ENCODE measurements around the gene ADAMTSL1.

Gene ADAMTSL1

DNA sequence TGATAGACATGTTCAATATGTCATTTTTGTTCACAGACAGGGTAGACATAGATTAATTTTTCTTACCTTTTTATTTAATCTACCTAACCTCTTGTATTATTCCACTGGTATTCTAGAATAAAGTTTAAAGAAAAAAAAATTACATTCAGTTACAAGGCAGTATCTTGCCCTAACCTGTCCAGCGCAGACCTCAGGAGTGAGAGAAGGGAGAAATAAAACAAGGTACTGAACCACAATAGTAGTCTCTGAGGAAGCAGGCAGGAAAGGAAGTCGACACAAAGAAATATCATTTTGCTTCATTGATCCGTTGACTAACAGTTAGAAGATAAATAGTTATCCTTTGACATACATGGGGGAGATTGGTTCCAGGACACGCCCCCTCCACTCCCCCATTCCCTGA, 12.5 kb upstream of the ADAMTSL1 start:
- no peak for DNase-seq (ENCODE audit: low spot score)

DNA sequence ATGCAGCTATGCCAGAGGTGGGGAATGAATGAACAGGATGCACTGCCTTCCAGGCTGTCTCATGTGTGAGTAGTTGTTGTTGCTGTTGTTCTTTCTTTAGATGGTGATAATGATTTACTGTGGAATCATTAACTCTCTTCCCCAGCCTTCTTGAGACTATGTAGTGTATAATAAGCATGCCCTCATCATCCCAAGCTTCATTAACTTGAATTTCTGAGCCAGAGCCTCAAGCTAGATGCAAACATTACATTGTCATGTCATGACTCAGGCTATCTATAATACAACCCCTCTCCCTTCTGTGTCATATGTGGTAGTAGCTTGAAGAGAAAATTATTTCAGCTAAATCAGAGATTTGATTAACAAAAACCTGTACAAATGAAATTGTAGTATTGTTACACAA, 10.0 kb upstream of the ADAMTSL1 start:
- no peak for DNase-seq (ENCODE audit: low spot score)

DNA sequence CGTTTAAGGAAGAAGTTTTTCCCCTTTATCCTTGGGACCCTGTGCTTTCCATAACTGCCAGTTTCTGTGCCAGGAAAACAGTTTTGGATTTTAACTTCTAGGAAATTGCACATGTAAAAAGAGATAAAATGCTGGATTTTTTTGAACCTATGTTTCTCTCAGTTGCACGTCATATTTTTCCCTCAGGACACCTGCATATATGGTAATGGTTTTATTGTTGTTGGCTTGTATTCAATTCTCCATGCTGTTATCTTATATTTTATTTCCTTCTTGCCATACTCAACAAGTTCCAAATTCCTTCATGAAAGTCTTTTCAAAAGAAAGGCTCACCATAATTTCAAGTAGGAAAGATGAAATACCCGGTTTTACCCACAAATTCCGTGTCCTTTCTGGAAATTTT, 7.9 kb upstream of the ADAMTSL1 start:
- no peak for DNase-seq (ENCODE audit: low spot score)

DNA sequence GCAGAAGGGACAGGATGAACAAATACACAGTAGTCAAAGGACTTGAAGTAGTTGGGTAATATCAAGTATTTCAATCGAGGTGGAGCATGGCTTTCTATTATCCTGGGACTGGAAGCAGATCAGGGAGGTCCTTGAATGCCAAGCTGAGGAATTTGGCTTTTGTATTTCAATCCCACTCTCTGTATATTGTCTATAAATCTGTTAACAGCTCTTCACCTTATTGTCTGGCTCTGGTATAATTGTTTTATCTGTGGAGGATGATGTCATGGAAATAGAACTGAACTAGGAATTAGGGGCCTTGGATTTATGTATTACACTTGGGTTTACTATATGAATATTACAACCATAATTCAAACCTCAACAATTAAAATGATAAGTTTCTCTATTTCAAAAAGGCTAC, 6.3 kb upstream of the ADAMTSL1 start:
- DNase-seq (ENCODE audit: low spot score), result no peak

DNA sequence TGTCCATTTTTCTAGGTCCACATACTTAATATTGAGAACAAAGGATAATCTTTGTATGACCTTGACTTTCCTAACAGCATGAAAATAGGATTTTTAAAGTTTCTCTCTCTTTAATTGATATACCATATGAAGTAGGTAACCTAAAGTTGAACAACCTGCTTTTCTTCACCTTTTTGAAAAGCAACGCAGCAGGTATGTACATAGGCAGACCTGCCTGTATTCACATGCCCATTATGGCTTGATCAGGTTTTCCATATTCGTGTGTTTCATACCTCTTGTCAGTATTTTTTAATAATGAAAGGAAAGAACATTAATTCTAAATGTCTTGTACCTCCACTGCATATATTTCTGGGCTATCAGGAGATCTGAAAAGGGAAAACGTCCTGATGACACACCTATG, 1.5 kb upstream of the ADAMTSL1 start:
- no peak for DNase-seq (ENCODE audit: low spot score)

DNA sequence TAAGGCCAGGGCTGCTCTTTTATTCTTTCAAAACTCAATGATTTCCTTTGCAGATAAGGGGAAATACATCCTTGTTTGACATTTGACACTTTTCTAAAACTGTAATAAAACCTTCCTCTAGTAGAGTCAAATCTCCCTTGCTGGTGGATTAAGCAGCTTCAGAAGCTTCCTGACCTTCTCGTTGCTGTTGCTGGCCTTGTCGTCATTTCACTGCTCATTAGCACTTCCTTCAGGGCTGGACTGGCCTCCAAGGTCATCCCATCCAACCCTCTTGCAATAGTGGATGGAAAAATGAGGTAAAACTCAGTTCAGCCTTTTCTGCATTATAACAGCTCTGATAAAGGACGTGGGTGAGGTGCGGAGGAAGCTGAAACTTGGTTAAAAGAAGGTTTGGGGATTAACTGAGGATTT, 1.1 kb upstream of the ADAMTSL1 start:
- no peak for DNase-seq (ENCODE audit: low spot score)

DNA sequence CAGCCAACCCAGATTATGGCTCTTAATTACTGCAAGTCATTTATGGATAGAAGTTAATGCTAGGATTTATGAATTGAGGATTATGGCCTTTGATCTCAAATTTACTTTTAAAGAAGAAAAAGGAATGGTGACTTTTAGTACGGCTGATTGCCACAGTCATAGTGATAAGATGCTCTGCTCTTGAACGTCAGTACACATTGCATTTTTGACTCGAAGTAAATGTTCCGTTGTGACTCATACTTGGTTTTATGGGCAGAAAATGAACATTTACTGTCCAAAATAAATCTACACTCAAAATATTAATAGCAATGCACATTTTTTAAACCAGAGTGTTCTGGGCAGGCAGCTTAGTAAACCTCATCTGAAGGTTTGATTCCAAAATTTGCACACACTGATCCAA, 830 bp downstream of the ADAMTSL1 start:
- DNase-seq (ENCODE audit: low spot score), result no peak

DNA sequence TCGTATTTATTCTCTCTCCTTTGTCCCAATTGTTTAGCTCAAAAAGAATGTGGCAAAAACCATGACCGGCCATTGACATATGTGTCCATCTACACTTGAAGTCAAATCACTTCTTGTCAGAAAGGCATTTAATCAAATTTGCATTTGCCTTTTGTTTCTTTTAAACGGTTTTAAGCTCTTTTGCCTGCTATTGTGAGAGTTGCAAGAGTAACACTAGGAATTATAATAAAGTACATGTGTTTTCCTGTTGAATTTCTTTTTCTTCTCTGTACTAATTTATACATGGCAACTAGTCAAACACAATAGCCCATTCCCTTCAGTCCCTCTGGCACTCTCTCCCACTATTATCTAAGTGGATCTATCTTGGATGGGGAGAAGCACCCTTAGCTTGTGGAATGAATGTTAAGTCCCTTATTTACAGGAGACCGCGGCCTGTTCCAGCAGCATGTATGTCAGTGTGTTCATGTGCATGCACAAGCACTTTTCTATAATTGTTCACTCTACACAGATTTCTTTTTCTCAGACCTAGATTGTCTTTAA, 3.2 kb downstream of the ADAMTSL1 start:
- no peak for DNase-seq (ENCODE audit: low spot score)

DNA sequence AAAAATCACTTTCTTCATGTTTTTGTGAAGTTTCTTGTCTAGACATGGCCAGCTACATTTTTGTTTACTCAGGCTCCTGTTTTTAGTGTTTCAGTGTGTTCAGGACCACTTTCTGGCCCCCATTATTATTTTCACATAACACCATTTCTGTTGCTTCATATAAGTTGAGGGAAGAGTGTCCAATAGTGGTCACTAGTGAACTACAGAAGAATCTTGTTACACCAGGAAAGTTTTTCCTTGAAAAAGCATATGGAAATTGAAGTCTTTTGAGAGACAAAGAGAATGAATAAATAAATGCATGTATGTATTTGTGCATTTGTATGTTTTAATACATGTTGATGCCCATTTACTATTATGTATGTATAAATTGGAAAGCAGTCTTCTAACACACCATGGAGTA, 3.8 kb downstream of the ADAMTSL1 start:
- DNase-seq (ENCODE audit: low spot score), result no peak

DNA sequence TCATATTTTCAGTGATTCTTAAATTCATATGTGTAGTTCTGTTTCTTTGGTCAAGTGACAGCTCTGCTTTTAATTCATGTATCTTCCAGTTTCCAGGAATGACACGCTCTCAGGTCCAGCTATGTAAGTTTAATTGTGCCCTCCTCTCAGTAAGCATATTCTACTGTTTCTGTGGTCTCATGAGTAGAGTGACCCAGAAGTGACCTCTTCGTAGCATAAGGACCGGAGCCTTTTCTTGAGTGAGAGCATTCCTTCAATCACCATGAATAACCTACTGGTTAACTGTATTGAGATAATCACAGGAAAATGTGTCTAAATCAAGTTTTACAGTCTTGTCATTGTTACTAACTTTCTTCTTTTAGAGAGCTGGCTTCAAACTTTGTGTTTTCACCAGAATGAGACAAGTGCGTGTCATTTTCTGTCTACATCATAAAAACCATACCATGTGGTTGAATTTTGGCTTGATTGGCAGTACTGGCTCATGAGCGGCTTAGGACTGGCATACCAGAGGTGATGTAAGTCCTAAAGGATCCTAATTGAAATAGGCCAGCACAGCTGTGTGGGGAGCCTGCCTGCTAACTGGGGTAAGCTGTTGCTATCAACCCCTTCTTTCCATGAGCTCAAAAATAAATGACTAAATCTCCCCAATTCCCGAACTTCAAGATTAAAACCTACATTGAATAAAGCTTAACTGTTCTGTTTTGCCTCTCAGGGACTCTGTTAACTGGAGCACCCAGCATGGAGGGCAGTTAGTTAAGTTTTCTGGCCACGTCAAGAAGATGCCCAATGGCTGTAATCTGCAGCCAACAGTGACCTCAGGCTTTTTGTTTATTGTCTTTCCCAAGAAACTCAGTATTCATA, 4.8 kb downstream of the ADAMTSL1 start:
- peak; percentile 84 for DNase-seq (ENCODE audit: low spot score)

DNA sequence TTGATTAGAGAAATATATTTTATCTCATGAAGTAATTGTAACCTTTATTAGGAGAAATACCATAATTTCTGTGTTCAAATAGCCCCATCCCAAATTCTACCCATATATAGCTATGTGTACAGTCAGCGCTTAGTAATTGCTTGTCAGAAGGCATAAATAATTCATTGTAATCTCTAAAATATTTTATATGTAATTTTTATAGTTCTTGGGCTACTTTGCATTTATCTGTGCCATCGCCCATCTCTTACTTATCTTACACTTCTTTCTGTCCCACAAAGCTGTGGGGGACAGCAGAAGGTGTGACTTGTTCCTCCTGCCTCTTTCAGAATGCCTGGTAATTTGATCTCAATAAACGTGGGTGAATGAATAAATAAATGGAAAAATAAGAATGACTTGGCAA, 5.5 kb downstream of the ADAMTSL1 start:
- no peak for DNase-seq (ENCODE audit: low spot score)

DNA sequence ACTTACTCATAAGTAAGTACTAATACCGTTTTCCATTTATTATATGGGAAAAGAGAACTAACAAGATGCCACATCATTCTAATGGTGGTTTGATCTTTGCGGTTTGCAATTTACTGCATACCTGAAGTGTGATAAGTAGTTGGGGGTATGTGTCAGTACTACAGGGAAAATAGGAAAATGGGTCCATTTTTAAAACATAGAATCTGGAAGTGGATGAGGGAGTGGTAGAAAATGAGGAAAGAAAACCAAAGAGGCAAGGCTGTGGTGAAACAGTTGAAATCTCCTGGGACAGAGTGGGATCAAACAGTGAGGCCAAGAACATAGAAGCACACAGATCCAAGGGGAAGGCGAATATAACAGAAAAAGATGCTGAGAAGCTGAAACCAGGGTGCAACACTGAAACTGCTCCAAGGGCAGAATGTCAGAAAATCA, 6.7 kb downstream of the ADAMTSL1 start:
- DNase-seq (ENCODE audit: low spot score), result no peak

DNA sequence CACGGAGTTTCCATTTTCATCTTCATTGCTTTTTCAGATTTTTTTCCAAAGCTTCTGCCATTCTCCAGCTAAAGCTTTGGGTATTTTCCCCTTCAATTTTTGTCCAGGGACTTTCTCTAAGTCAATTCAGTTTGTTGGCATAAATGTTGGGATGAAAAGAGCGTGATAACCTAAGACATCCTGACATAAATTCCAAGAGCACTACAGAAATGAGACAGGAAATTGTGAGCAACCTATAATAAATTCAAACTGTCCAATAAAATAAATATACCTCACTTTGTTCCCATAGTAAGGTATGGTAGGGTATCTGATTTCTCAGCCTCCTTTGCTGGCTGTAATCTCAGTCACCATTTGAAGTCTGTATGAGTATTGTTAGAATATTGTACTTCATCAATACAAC, 8.4 kb downstream of the ADAMTSL1 start:
- DNase-seq (ENCODE audit: low spot score), result no peak

DNA sequence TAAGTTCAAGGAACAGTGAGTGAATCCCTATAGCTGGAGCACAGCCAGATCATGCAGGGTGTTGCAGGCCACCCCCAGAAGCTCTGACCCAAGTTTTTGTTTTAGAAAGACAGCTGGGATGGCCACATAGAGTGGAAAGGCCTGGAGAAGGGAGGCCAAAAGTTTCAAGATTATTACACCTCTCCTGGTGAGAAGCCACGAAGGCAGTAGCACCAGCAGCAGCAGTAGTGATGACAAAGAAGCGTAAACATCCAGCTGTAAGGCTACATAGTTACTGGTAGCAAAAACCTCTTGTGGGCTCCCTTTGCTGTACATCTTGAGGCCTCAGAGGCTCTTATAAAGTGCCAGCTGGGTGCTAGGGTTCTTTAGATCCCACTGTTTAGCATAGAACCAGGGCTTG, 11.8 kb downstream of the ADAMTSL1 start:
- no peak for DNase-seq (ENCODE audit: low spot score)

DNA sequence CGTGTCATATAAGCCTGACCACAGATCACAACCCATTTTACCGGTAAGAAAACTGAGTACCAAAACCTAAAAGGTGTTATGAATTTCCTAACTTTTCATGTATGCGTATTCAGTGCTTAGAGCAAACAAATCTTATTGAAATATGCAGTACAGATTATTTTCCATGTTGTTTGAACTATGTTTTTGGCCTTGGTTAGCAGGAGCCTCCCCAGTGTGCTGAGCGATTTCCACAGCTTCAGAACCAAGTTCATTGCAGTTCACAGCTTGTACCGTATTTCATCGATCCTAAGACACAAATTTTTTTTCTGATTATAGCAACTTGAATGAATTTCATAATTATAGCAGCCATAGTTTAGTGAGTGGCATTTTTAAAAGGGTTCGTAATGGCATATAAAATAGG, 13.7 kb downstream of the ADAMTSL1 start:
- no peak for DNase-seq (ENCODE audit: low spot score)

DNA sequence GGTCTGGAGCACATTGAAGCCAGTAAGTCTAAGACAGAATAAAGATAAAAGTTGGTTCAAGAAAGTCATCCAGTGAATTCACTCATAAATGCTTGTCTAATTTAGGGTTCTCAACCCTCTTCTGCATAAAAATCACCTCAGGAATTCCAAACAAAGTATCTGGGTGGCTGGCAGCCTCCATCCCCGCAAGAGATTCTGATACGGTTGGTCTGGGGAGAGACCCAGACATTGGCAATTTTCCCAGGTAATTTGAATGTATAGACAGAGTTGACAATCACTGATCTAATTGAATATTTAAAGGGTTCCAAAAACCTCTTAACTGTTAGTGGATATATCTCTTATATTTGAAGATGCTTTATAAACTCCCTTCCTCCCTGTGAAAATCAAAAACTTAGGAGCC, 14.9 kb downstream of the ADAMTSL1 start:
- DNase-seq (ENCODE audit: low spot score), result no peak

DNA sequence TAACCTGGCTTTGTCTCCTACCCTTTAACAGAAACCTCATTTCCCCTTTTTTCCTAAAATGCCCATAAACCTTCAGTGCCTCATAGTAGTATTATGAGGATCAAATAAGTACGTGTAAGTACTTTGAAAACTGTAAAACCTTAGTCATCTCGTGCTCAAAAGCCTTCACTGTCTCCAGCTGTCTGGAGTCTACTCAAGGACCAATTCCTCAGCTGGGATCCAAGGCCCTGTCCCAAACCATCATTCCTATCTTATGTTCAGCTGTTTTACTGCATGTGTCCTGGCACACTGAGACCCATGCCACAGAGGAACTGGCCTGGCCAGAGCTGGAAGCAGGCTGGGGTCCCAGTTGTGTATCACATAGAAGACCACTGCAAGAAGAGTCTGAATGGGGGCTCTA, 15.9 kb downstream of the ADAMTSL1 start:
- no peak for DNase-seq (ENCODE audit: low spot score)

DNA sequence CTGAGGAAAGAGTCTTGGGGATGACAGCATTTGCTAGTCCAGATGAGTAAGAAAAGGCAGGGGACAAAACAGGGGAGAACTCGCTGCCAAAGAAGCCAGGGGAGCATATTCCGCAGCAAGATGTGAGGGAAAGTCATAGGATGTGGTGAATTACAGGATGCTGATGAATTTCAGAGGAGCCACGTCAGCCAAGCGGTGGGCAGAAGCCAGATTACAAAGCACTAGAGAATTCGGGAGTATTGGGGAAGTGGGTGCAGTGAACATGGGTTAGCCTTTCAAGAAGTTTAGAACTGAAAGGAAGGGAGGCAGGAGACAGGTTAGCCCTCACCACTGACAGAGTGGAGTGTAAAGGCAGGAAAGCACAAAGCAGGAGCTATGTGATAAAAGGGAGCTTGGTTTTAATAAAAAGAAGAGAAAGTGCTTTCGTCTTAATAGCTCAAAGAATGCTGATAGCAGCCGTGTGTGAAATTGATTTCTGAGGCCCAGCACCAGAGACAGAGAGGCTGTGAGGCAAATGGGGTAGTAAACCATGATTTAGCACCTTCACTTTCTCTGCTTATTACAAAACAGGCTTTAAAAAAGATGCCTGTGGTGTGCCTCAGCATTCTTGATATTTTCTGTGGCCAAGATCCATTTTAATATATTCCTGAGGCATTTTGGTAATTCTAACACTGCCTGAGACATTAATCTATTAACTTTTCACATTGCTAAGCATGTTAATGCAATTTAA, 16.9 kb downstream of the ADAMTSL1 start:
- DNase-seq (ENCODE audit: low spot score), result no peak

DNA sequence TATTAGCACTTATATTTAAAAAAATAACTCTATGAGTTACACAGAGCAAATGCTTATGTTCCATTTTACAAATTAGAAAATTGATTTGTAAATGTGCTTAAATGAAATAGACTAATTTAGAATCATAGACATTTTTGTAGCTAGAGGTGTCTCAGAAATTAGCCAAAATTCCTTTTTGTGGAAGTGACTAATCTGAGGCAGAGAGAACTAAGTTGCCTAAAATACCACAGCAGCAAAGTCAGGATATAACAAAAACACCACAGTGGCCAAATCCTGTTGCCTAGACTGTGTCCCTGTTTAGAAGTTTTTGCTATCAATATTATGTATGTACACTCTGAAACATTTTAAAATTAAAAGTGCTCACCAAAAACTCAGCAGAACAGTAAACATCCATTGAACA, 18.7 kb downstream of the ADAMTSL1 start:
- no peak for DNase-seq (ENCODE audit: low spot score)

DNA sequence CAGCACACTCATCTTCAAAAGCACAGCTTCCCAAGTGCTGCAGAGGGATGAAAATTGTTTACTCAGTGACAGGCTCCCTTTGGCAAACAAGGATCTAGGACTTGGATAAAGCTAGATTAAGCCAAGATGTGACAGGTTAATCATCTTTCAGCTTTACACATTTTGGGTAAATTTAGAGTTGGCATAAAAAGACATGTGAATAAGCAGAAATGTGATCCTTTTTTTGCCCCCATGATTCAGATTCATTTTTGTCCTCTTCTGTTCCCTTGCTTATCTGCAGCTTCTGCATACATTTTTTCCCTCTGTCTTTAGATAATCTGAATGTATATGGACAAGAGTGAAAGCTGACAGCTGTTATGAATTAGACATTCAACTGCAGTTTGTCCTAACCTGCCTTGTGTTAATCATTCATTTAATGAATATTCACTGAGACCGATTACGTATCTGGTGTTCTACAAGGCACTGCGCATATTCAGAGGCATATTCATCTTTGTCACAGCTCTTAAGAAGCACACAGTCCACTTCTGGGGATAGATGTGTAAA, 19.6 kb downstream of the ADAMTSL1 start:
- DNase-seq (ENCODE audit: low spot score), result no peak

DNA sequence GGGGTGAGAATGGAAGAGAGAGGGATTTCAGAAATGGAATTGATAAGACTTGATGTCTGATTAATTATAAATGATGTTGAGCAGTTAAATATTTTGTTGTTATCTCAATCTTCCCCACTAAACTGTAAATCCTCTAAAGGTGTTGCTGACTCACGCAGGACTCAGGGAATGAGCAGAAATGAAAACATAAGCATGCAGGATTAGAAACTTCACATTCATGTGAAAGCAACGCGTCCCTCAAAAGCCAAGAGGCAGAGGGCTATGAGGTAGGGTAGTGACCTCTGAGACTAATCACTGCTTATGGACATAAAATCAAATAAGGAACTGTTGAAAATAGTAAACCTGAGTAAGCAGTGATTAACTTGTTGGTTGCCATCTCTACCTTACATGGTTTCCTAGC, 21.1 kb downstream of the ADAMTSL1 start:
- DNase-seq (ENCODE audit: low spot score), result no peak

DNA sequence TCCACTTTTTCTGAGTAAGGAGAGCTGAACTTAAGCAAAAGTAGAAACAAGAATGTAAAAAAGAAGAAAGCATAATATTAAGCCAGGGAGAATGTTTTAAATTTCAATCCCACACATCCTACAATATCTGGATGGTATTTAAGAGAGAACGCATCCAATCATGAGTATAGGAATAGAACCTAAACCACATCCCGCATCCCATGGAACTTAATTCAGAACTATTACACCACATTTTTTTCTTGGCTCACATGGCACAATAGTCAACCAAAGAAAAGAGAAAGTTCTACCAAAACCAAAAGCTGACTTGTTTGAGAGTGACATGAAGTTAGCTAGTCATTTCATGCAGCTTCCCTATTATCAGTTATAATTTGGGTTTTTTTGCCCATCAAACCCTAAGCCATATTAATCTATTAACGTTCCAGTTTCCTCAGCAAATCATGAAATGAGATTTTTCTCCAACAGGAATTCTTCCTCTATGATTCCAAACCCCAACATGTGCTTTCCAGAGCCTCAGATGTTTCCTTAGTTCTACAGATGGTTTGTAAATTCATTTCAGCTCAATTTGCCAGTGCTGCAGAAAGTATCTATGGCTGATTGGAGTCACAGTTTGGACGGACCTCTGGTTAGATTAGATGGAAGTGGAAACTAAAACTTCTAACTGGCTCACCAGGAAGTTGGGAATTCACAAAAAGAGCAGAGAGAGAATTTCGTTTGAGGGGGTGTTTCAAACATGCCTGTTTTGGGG, 22.5 kb downstream of the ADAMTSL1 start:
- no peak for DNase-seq (ENCODE audit: low spot score)

All from globus pallidus (tissue), 1 donor.